Heart left ventricle (tissue), 13 donors: ENCODE results near the gene LAMC3.

Source experiments
- CTCF ChIP-seq, 12 donors: fragments of 200-600 bp; sonication (generic) in 4 of 12; IDR thresholded peaks; one replicate each; pipeline versions ENCODE4 v1.5.0 to v1.8.0; 2018 to 2022; ENCODE audit warnings: antibody characterized with exemption in 12 of 12, mild to moderate bottlenecking in 5 of 12
- POLR2A ChIP-seq, 2 donors: fragments of 450-650 bp; IDR thresholded peaks; one replicate each; pipeline ENCODE4 v1.6.1; 2017; ENCODE audit warnings: antibody characterized with exemption in 2 of 2, mild to moderate bottlenecking in 2 of 2, moderate library complexity in 2 of 2
- donor health status: ischemic (EF 13 %, LVEDD 7.1; RV severe dilation, severe dysfunction).
- donor health status: DM: no; HTN: yes; CAD: no.
- donor health status: DM: no; HTN: no; CAD: no.
- donor health status: ischemic (EF 25% LVEDD 6.9; RV normal size, moderate dysfunction).
- donor health status: ischemic (EF 25% LVEDD 5.7; RV mildly dilated, moderate dysfunction).
- donor health status: ischemic (EF 35%, LVEDD 5.7; RV mildly dilated, moderate dysfunction).
- donor health status: nonischemic (EF 11% LVEDD 7.7; RV severe dilation, severe dysfunction).
- donor health status: DM: yes; HTN: yes; CAD: no.
- donor health status: PGD.
- donor health status: ischemic (EF 29% LVEDD 5.4; RV normal size, mild dysfunction).
- donor health status: nonischemic (EF 23%, LVEDD 6.1; RV moderate dilation, normal function).

- TF ChIP-seq CTCF (IDR thresholded peaks at IDR 0.05) = no peak
- no peak for TF ChIP-seq POLR2A (IDR thresholded peaks at IDR 0.05)
These were observed 89.6 kb downstream of the LAMC3 start for GRCh38 chr9:131098391-131099101.
